Measurements from ENCODE around the gene BTC.

The BTC gene

GRCh38 chr4:74758551-74759145 is 35.7 kb downstream of the BTC start:
- Histone ChIP-seq H2AFZ (ENCODE audit: low read depth) (no peak overlapping the region), H3K4me3 (IDR thresholded peaks at IDR 0.05; ENCODE audit: insufficient read depth, low read depth, low read length) (no peak overlapping the region), H3K79me2 (ENCODE audit: insufficient read depth, low read depth) (no peaks in the 10 kb centered on the region), H3K36me3 (ENCODE audit: insufficient read depth) (no peaks in the 10 kb centered on the region), H3K27me3 (ENCODE audit: insufficient read depth, low read depth) (no peaks in the 10 kb centered on the region), H3K4me2 (no peak overlapping the region), H3K4me1 (ENCODE audit: low read depth, poor library complexity, severe bottlenecking) (no peaks in the 10 kb centered on the region), H3K9ac (no peak overlapping the region), H3K27ac (no peak overlapping the region), H4K20me1 (ENCODE audit: insufficient read depth) (no peaks in the 10 kb centered on the region)
- no peak for TF ChIP-seq CTCF (conservative IDR thresholded peaks at IDR 0.05; ENCODE audit: low read depth, low read length)

GRCh38 chr4:74757136-74757535 is 37.2 kb downstream of the BTC start:
- Histone ChIP-seq H3K27ac (no peak overlapping the region), H3K36me3 (ENCODE audit: insufficient read depth) (no peaks in the 10 kb centered on the region), H3K27me3 (ENCODE audit: insufficient read depth, low read depth) (no peaks in the 10 kb centered on the region), H2AFZ (ENCODE audit: low read depth) (no peak overlapping the region), H4K20me1 (ENCODE audit: insufficient read depth) (no peaks in the 10 kb centered on the region), H3K79me2 (ENCODE audit: insufficient read depth, low read depth) (no peaks in the 10 kb centered on the region), H3K4me2 (no peak overlapping the region), H3K4me3 (IDR thresholded peaks at IDR 0.05; ENCODE audit: insufficient read depth, low read depth, low read length) (no peak overlapping the region), H3K4me1 (ENCODE audit: low read depth, poor library complexity, severe bottlenecking) (no peaks in the 10 kb centered on the region), H3K9ac (no peak overlapping the region)
- no peak for TF ChIP-seq CTCF (conservative IDR thresholded peaks at IDR 0.05; ENCODE audit: low read depth, low read length)

GRCh38 chr4:74755486-74755885 is 38.8 kb downstream of the BTC start:
- Histone ChIP-seq H3K36me3 (ENCODE audit: insufficient read depth) (no peaks in the 10 kb centered on the region), H3K9ac (no peak overlapping the region), H3K4me1 (ENCODE audit: low read depth, poor library complexity, severe bottlenecking) (no peaks in the 10 kb centered on the region), H2AFZ (ENCODE audit: low read depth) (no peak overlapping the region), H4K20me1 (ENCODE audit: insufficient read depth) (no peaks in the 10 kb centered on the region), H3K4me2 (no peak overlapping the region), H3K27ac (no peak overlapping the region), H3K79me2 (ENCODE audit: insufficient read depth, low read depth) (no peaks in the 10 kb centered on the region), H3K27me3 (ENCODE audit: insufficient read depth, low read depth) (no peaks in the 10 kb centered on the region), H3K4me3 (IDR thresholded peaks at IDR 0.05; ENCODE audit: insufficient read depth, low read depth, low read length) (no peak overlapping the region)
- TF ChIP-seq CTCF (conservative IDR thresholded peaks at IDR 0.05; ENCODE audit: low read depth, low read length) = no peak

GRCh38 chr4:74754218-74754617 is 40.1 kb downstream of the BTC start:
- Histone ChIP-seq H3K4me3 (IDR thresholded peaks at IDR 0.05; ENCODE audit: insufficient read depth, low read depth, low read length) (no peak overlapping the region), H3K4me2 (no peak overlapping the region), H3K27me3 (ENCODE audit: insufficient read depth, low read depth) (no peaks in the 10 kb centered on the region), H3K36me3 (ENCODE audit: insufficient read depth) (no peaks in the 10 kb centered on the region), H3K79me2 (ENCODE audit: insufficient read depth, low read depth) (no peaks in the 10 kb centered on the region), H3K9ac (no peak overlapping the region), H2AFZ (ENCODE audit: low read depth) (no peak overlapping the region), H4K20me1 (ENCODE audit: insufficient read depth) (no peaks in the 10 kb centered on the region), H3K4me1 (ENCODE audit: low read depth, poor library complexity, severe bottlenecking) (no peaks in the 10 kb centered on the region), H3K27ac (no peak overlapping the region)
- TF ChIP-seq CTCF (conservative IDR thresholded peaks at IDR 0.05; ENCODE audit: low read depth, low read length) = no peak
